HG02938 (cell line): ENCODE measurements around the gene PNMA8C.
"Not testable (repeated sequence)": the region's sequence is repeated elsewhere in the genome, so short reads cannot be mapped to it uniquely, and the experiment has no call there.

Experiments used
- ATAC-seq: cut with Tn5 transposase; IDR thresholded peaks from one replicate; pipeline ENCODE4 v1.9.1; 2021; ENCODE audit warnings: mild to moderate bottlenecking, moderate library complexity; ENCODE audit not compliant: unreplicated experiment

PNMA8C gene

GRCh38 chr19:46390866-46391265 is 37.9 kb downstream of the PNMA8C start:
- no peak for ATAC-seq

DNA sequence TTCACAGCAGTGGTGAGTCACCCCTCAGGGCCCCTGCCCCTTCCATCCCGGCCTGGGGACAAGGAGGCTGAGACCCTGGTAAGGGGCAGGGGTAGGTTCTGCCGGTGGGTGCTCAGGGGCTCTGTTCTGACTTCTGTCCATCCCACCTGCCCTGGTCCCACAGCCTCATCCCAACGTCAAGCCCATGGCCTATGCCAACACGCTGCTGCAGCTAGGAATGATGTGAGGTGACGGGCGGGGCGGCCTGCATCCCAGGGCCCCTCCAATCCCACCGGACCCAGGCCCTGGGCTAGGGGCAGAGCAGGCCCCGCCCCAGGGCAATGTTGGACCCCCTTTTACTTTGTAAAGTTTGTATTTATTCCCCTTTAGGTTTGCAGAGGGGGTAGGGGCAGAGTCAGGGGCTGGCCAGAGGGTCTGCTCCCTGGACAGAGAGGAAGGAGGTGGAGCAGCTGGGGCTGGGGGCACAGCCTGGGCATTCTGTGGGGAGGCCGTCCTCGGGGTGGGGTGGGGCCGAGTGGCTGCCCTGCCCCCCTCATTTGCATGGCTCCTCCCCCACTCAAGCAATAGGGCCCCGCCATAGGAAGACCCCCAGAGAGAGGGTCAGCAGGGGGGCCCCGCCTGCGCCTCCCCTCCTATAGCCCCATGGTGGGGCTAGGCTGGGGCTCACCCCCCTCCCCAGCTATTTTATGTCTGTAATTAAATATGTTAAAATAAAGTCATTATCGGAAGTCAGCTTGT is 38.4 kb downstream of the PNMA8C start:
- no peak for ATAC-seq

GRCh38 chr19:46388311-46389095 is 40.2 kb downstream of the PNMA8C start:
- no peak for ATAC-seq

- ATAC-seq: no peak
Observed at GRCh38 chr19:46387713-46388130, 41.0 kb downstream of the PNMA8C start.

- no peak for ATAC-seq
Observed at GRCh38 chr19:46386996-46387712, 41.6 kb downstream of the PNMA8C start.

GRCh38 chr19:46386151-46386550 is 42.6 kb downstream of the PNMA8C start:
- no peak for ATAC-seq

DNA sequence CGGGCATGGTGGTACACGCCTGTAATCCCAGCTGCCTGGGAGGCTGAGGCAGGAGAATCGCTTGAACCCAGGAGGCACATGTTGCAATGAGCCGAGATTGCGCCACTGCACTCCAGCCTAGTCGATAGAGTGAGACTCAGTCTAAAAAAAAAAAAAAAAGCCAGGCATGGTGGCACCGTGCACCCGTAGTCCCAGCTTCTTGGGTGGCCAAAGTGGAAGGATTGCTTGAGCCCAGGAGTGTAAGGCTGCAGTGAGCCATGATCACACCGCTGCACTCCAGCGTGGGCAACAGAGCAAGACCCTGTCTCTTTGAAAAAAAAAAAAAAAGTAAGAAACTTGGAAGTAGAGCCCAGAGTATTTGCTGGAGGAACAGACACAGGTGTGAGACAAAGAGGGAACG is 43.1 kb downstream of the PNMA8C start:
- no peak for ATAC-seq

DNA sequence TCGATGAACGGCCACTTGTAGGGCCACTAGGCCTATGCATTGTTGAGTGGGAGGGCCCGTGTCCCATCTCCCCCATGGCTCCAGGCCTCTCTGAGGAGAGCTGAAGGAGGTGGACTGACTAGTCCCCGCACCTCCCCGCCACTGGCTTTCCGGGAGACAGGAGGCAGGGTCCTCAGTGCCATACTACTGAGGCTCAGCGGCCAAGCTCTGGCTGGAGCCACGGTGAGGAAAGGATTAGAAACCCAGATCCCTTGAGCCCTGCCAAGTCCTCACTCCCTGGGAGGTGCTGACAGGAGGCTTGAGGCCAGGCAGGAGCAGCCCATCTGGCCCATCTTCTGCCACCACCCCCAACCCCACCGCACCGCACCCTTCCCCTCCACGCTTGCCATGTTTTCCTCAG is 44.3 kb downstream of the PNMA8C start:
- ATAC-seq: no peak

DNA sequence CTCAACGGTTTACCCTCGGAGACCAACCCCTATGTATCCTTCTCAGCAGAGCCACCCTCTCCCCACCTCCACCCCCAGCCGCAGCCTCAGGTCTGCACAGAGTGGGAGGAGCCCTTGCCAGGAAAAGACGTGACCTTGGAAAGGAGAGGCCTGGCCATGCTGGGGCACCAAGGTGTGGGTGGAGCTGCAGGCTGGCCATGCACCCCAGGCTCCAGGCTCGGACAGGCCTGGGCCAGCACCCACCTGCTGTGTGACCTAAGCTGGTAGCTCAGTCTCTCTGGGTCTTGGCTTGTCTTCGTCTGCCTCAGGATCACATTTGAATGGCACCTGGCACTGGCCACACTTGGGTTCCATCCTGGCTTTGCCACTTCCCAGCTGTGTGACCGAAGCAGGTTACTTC is 44.9 kb downstream of the PNMA8C start:
- no peak for ATAC-seq

DNA sequence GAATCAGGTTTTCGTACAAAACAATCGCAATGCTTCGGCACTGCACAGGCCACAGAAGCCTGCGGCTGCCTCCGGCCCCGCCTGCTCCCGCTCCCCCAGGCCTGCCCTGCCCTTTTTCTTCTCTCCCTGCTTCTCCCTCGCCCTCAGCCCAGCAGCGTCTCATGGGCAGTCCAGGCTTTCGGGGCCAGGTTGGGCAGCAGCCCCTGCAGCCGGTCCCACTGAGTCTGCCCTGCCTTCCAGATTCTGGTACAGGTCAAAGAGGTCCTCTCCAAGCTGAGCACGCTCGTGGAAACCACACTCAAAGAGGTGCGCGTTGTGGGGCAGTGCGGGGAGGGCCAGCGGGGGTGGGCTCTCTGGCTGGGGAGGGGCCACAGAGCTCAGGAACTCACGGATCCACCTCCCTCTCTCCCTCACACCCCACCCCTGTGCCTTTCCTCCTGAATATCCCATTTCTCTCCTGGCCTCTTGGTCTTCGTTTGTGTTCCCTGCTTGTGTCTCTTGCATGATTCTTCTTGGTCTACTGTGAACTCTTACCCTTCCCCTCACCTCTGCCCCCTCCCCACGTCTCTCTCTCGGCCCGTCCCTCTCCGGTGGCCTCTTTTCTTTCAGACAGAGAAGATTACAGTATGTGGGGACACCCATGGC is 45.4 kb downstream of the PNMA8C start:
- ATAC-seq: no peak

DNA sequence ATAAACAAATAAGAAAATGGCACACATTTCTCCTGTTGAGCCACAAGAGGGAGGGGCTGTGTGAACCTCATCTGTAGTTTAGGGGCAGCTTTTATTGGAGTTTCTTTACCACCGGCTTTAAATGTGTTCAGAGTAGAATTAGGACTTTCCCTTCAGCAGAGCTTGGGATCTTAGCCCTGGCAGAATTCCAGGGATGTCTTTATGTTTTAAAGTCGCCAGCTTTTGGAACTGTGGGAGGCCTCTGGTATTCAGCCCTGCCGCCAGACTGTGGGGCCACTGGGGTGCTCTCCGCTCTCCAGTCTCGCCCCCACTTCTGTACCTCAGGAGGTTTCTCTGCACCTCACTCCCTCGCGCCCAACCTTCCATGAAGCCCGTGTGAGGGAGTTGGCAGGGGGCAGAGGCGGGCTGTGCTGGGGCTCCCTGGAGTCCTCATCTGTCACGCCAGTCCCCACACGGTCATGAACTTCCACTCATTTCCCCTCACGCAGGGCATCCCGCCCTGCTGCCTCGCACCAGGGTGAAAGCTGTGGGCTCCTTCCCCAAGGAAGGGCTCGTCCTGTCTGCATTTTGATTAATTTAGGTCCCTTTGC is 46.9 kb downstream of the PNMA8C start:
- no peak for ATAC-seq

- no peak for ATAC-seq
Observed at GRCh38 chr19:46381346-46381745, 47.4 kb downstream of the PNMA8C start.

GRCh38 chr19:46380690-46381089 is 48.0 kb downstream of the PNMA8C start:
- ATAC-seq: no peak

GRCh38 chr19:46378268-46378667 is 50.5 kb downstream of the PNMA8C start:
- no peak for ATAC-seq

DNA sequence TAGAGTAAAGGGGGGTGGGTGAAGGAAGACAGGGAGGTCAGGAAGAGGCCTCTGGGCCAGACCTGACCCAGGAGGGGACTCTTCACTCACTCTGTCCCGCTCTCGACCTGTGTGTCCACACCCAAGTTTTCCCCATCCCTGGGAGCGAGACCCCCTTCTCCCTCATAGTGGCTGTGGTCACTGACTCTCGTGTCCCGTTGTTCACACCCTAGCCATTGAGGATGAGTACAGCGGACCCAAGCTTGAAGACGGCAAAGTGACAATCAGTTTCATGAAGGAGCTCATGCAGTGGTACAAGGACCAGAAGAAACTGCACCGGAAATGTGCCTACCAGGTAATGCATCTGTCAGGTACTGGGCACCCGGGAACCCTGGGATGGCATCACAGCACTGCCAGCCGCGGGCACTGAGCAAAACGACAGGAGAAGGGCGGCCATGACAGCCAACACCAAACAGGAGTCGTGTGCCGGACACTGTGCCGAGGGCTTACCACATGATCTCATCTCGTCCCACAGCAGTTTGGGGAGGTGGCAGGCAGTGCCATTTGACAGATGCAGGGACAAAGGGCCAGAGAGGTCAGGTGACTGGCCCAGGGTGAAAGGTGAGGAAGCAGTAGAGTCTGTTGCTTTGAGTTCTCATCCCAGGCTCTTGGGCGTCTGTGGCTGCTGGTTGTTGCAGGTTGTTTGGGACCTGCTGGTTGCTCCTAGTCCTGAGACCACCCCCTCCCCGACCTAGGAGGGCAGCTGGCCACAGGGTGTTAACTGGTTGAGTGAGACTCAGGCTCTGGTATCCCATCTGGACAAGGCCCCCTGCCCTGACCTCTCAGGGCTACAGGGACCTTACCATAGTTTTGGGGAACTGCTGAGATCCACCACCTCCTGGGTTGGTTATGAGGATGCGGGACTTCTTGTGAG is 52.2 kb downstream of the PNMA8C start:
- no peak for ATAC-seq

DNA sequence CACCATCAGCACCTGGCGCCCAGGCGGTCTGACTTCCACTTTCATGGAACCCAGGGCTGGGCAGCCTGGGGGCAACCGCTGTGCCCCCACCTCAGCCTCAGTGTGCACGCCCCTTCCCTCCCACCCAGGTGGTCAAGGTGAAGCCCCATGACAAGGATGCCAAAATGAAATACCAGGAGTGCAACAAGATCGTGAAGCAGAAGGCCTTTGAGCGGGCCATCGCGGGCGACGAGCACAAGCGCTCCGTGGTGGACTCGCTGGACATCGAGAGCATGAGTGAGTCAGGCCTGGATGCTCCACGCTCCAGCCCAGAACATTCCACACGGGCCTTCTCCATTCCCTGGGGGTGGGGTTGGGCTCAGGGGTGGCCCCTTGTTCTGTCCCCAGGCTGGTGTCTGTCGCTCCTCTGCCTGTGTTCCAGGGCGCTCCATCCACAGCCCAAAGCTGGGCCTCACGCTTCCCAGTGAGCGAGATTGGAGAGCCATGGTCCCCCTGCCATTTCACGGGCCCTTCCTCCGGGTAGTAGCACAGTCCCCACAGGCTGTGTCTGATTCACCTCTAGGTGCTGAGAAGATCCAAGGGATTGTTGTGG is 53.2 kb downstream of the PNMA8C start:
- ATAC-seq: not testable (repeated sequence)
